ENCODE data around the gene GCN1.

GCN1 gene

DNA sequence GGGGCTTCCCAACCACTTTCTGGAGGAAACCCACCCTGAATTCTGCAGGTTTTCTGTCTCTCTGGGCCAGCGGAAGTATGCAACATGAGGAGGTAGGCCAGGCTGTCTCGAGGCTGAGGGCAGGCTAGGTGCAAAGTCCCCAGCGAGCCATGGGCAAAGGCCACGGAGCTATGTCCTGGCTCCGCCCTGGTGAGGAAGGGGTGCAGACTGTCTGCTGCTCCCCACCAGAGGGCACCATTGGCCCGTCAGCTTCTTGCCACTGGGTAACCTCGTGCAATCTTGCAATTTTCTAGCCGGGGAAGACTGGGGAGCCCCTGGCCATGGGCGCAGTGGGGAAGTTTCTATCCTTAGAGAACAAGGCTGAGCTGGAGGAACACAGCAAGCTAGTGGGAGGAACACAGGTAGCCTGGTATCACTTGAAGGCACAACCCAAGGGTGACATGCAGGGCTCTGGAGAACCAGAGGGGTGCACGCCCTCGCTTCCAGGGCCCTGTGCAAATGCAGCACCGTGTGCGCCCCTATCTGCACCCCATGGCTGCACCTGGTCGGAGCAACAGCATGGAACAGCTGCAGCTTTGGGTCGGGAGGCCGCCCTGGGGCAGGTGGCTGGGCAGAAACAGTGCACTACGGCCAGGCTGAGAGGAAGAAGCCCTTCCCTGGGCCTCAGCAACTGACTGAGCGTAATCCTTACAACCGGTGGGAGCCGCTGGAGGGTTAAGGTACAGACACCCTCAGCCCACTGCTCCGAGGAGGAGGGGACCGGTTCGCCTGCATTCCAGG lies 34.0 kb upstream of the GCN1 start (continued):
- TF ChIP-seq, protein P1, sequence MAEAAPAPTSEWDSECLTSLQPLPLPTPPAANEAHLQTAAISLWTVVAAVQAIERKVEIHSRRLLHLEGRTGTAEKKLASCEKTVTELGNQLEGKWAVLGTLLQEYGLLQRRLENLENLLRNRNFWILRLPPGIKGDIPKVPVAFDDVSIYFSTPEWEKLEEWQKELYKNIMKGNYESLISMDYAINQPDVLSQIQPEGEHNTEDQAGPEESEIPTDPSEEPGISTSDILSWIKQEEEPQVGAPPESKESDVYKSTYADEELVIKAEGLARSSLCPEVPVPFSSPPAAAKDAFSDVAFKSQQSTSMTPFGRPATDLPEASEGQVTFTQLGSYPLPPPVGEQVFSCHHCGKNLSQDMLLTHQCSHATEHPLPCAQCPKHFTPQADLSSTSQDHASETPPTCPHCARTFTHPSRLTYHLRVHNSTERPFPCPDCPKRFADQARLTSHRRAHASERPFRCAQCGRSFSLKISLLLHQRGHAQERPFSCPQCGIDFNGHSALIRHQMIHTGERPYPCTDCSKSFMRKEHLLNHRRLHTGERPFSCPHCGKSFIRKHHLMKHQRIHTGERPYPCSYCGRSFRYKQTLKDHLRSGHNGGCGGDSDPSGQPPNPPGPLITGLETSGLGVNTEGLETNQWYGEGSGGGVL (tag by site-specific recombination; IDR thresholded peaks at IDR 0.05), result no peak
- TF ChIP-seq, protein P2, sequence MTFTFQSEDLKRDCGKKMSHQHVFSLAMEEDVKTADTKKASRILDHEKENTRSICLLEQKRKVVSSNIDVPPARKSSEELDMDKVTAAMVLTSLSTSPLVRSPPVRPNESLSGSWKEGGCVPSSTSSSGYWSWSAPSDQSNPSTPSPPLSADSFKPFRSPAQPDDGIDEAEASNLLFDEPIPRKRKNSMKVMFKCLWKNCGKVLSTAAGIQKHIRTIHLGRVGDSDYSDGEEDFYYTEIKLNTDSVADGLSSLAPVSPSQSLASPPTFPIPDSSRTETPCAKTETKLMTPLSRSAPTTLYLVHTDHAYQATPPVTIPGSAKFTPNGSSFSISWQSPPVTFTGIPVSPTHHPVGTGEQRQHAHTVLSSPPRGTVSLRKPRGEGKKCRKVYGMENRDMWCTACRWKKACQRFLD (tag by site-specific recombination; IDR thresholded peaks at IDR 0.05), result no peak
- TF ChIP-seq, protein P3, sequence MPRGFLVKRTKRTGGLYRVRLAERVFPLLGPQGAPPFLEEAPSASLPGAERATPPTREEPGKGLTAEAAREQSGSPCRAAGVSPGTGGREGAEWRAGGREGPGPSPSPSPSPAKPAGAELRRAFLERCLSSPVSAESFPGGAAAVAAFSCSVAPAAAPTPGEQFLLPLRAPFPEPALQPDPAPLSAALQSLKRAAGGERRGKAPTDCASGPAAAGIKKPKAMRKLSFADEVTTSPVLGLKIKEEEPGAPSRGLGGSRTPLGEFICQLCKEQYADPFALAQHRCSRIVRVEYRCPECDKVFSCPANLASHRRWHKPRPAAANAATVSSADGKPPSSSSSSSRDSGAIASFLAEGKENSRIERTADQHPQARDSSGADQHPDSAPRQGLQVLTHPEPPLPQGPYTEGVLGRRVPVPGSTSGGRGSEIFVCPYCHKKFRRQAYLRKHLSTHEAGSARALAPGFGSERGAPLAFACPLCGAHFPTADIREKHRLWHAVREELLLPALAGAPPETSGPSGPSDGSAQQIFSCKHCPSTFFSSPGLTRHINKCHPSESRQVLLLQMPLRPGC (tag by site-specific recombination; IDR thresholded peaks at IDR 0.05), result 0 out of 2 replicates have a peak, but pooled peaks have one; percentile 36
- TF ChIP-seq ZNF155 (tag by site-specific recombination; IDR thresholded peaks at IDR 0.05) (no peak), MEIS1 (CRISPR knock-in tag; IDR thresholded peaks at IDR 0.05; ENCODE audit: borderline replicate concordance) (no peak), ZNF521 (tag by site-specific recombination; IDR thresholded peaks at IDR 0.05) (no peak), ZNF530 (tag by site-specific recombination; IDR thresholded peaks at IDR 0.05; ENCODE audit: low read depth) (no peak), BCL11A (tag by site-specific recombination; IDR thresholded peaks at IDR 0.05; ENCODE audit: low read depth) (no peak), ZNF239 (tag by site-specific recombination; IDR thresholded peaks at IDR 0.05) (no peak), ZBTB48 (tag by site-specific recombination; IDR thresholded peaks at IDR 0.05) (no peak), ZNF626 (tag by site-specific recombination; IDR thresholded peaks at IDR 0.05) (no peak), ZNF121 (tag by site-specific recombination; IDR thresholded peaks at IDR 0.05) (no peak), ZNF169 (tag by site-specific recombination; IDR thresholded peaks at IDR 0.05) (no peak), RBAK (tag by site-specific recombination; IDR thresholded peaks at IDR 0.05) (no peak), ZNF391 (tag by site-specific recombination; IDR thresholded peaks at IDR 0.05; ENCODE audit: borderline replicate concordance, low read depth) (no peak), GLI2 (tag by site-specific recombination; IDR thresholded peaks at IDR 0.05; ENCODE audit: borderline replicate concordance, low read depth) (no peak), SCRT1 (tag by site-specific recombination; IDR thresholded peaks at IDR 0.05; ENCODE audit: borderline replicate concordance) (no peak), TCF7L2 (IDR thresholded peaks at IDR 0.05; ENCODE audit: borderline replicate concordance, low read depth, low read length) (no peak), ZNF341 (tag by site-specific recombination; IDR thresholded peaks at IDR 0.05; ENCODE audit: low read depth) (peak; percentile 65), ZNF707 (tag by site-specific recombination; IDR thresholded peaks at IDR 0.05) (no peak), ZSCAN16 (tag by site-specific recombination; IDR thresholded peaks at IDR 0.05) (no peak), ZNF157 (tag by site-specific recombination; IDR thresholded peaks at IDR 0.05) (no peak)
- TF ChIP-seq, protein P4, sequence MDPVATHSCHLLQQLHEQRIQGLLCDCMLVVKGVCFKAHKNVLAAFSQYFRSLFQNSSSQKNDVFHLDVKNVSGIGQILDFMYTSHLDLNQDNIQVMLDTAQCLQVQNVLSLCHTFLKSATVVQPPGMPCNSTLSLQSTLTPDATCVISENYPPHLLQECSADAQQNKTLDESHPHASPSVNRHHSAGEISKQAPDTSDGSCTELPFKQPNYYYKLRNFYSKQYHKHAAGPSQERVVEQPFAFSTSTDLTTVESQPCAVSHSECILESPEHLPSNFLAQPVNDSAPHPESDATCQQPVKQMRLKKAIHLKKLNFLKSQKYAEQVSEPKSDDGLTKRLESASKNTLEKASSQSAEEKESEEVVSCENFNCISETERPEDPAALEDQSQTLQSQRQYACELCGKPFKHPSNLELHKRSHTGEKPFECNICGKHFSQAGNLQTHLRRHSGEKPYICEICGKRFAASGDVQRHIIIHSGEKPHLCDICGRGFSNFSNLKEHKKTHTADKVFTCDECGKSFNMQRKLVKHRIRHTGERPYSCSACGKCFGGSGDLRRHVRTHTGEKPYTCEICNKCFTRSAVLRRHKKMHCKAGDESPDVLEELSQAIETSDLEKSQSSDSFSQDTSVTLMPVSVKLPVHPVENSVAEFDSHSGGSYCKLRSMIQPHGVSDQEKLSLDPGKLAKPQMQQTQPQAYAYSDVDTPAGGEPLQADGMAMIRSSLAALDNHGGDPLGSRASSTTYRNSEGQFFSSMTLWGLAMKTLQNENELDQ (tag by site-specific recombination; IDR thresholded peaks at IDR 0.05; ENCODE audit: low read depth), result no peak
- TF ChIP-seq, protein P5, sequence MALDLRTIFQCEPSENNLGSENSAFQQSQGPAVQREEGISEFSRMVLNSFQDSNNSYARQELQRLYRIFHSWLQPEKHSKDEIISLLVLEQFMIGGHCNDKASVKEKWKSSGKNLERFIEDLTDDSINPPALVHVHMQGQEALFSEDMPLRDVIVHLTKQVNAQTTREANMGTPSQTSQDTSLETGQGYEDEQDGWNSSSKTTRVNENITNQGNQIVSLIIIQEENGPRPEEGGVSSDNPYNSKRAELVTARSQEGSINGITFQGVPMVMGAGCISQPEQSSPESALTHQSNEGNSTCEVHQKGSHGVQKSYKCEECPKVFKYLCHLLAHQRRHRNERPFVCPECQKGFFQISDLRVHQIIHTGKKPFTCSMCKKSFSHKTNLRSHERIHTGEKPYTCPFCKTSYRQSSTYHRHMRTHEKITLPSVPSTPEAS (tag by site-specific recombination; IDR thresholded peaks at IDR 0.05), result no peak
- TF ChIP-seq, protein P6, sequence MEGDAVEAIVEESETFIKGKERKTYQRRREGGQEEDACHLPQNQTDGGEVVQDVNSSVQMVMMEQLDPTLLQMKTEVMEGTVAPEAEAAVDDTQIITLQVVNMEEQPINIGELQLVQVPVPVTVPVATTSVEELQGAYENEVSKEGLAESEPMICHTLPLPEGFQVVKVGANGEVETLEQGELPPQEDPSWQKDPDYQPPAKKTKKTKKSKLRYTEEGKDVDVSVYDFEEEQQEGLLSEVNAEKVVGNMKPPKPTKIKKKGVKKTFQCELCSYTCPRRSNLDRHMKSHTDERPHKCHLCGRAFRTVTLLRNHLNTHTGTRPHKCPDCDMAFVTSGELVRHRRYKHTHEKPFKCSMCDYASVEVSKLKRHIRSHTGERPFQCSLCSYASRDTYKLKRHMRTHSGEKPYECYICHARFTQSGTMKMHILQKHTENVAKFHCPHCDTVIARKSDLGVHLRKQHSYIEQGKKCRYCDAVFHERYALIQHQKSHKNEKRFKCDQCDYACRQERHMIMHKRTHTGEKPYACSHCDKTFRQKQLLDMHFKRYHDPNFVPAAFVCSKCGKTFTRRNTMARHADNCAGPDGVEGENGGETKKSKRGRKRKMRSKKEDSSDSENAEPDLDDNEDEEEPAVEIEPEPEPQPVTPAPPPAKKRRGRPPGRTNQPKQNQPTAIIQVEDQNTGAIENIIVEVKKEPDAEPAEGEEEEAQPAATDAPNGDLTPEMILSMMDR (tag by site-specific recombination; IDR thresholded peaks at IDR 0.05), result peak; percentile 94
- TF ChIP-seq, protein P7, sequence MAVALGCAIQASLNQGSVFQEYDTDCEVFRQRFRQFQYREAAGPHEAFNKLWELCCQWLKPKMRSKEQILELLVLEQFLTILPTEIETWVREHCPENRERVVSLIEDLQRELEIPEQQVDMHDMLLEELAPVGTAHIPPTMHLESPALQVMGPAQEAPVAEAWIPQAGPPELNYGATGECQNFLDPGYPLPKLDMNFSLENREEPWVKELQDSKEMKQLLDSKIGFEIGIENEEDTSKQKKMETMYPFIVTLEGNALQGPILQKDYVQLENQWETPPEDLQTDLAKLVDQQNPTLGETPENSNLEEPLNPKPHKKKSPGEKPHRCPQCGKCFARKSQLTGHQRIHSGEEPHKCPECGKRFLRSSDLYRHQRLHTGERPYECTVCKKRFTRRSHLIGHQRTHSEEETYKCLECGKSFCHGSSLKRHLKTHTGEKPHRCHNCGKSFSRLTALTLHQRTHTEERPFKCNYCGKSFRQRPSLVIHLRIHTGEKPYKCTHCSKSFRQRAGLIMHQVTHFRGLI (tag by site-specific recombination; IDR thresholded peaks at IDR 0.05), result no peak
